Stomach (tissue), 9 donors: ENCODE results near the gene PIGR. TPM values are rescaled to one million over a fixed set of nuclear protein-coding genes. Genes with fewer than 3 reads are reported as not detected.
A peak's percentile ranks its signal among the peaks of the same experiment; 100 is the strongest.

Source experiments
- DNase-seq, 2 donors: peaks; one replicate each; pipeline versions ENCODE4 v3.0.0 to v3.0.0-alpha.2; 2013 to 2019
- H3K27ac ChIP-seq, 5 donors: fragments of 200-600 bp in 4 of 5; sonication (generic) in 4 of 5; one replicate each; pipeline ENCODE4 v1.5.1; 2013 to 2019; ENCODE audit warnings: mild to moderate bottlenecking in 1 of 5, moderate library complexity in 1 of 5
- H3K27me3 ChIP-seq, 3 donors: fragments of 200-600 bp; sonication (generic); one replicate each; pipeline ENCODE4 v1.5.1; 2017 to 2019; ENCODE audit warnings: mixed run types in 1 of 3
- H3K36me3 ChIP-seq, 4 donors: fragments of 200-600 bp; sonication (generic); 1 replicate in 3 of 4; 2 replicates in 1 of 4; pipeline ENCODE4 v1.5.1; 2016 to 2019
- H3K4me1 ChIP-seq, 4 donors: fragments of 200-600 bp; sonication (generic); one replicate each; pipeline ENCODE4 v1.5.1; 2016 to 2019
- H3K4me3 ChIP-seq, 4 donors: fragments of 200-600 bp; sonication (generic) in 3 of 4; one replicate each; pipeline ENCODE4 v1.5.1; 2016 to 2019; ENCODE audit warnings: mild to moderate bottlenecking in 1 of 4
- H3K9me3 ChIP-seq, 4 donors: fragments of 200-600 bp; sonication (generic); one replicate each; pipeline ENCODE4 v1.5.1; 2016 to 2019
- CTCF ChIP-seq, 7 experiments: fragments of 450-650 bp in 4 of 7; fragments of 200-600 bp in 3 of 7; sonication (generic) in 3 of 7; IDR thresholded peaks; one replicate each; pipeline ENCODE4 v1.5.1; 2016 to 2019; ENCODE audit warnings: antibody characterized with exemption in 7 of 7, control low read depth in 2 of 7, mild to moderate bottlenecking in 1 of 7
- EP300 ChIP-seq: sonication (generic); formaldehyde crosslinking; IDR thresholded peaks from one replicate; pipeline ENCODE4 v1.6.1; 2017; ENCODE audit warnings: antibody characterized with exemption
- POLR2A ChIP-seq, 4 donors: fragments of 450-650 bp; IDR thresholded peaks; one replicate each; pipeline ENCODE4 v1.6.1; 2016; ENCODE audit warnings: antibody characterized with exemption in 4 of 4, control low read depth in 2 of 4, mild to moderate bottlenecking in 1 of 4, moderate library complexity in 1 of 4
- POLR2AphosphoS5 ChIP-seq, 3 donors: sonication (generic); formaldehyde crosslinking; IDR thresholded peaks; one replicate each; pipeline ENCODE4 v1.6.1; 2016; ENCODE audit warnings: antibody characterized with exemption in 3 of 3
- WGBS, 5 donors: extraction: QIAGEN DNeasy Blood & Tissue Kit in 3 of 5; methylation state at CpG; one replicate each; pipeline versions ENCODE4 v1.1.5 to v1.1.7; 2013 to 2018; 5-methylcytosine and 5-hydroxymethylcytosine counted together
- intact Hi-C: fragments of 100-400 bp; cut with DNase I; formaldehyde crosslinking; loops from one replicate; pipeline ENCODE4 v1.15.1; 2023; ENCODE audit warnings: low total_unique reads
- polyA plus RNA-seq, 3 donors: library from polyadenylated mRNA; stranded (reverse); fragments of 200-250 nt; gene quantifications; one replicate each; pipeline ENCODE4 v1.2.3, GENCODE V29; 2013
- total RNA-seq, 5 donors: library from RNA; depleted of rRNA; stranded (reverse); fragments of >200 nt; gene quantifications; one replicate each; pipeline versions ENCODE4 v1.1.0 to v1.2.3, GENCODE V29; 2014 to 2016
- donor health status: healthy with polysubstance abuse.
- donor health status: Bipolar disorder and iron deficiency.
- donor health status: healthy.

Gene PIGR
- total and polyA plus RNA-seq, 8 donors, result 6.3 to 3,112 (median 163) TPM

GRCh38 chr1:206955476-206956451, 9.5 kb upstream of the PIGR start:
- peak; percentile 63 to 66 for DNase-seq
- H3K27ac ChIP-seq, result peak overlapping the region in 4 of 5 donors; percentile 23 to 87 (median 70)
- TF ChIP-seq POLR2AphosphoS5 (IDR thresholded peaks at IDR 0.05), result peak in 2 of 3 donors; percentile 24 to 35
- TF ChIP-seq POLR2A (IDR thresholded peaks at IDR 0.05), result no peak
- H3K4me1 ChIP-seq, result peaks cover 36 to 52% (median 45%) of the 10 kb centered on the region in 4 donors
- intact Hi-C loops, result no loop called here
- no peaks in the 10 kb centered on the region for H3K36me3 ChIP-seq
- 27 to 37% (median 31%) methylated on average over 10 to 11 of the region's 11 CpGs for whole genome bisulfite sequencing, 5 donors
- H3K27me3 ChIP-seq, result no peaks in the 10 kb centered on the region
- H3K4me3 ChIP-seq, result no peak overlapping the region
- H3K9me3 ChIP-seq, result no peaks in the 10 kb centered on the region

- Histone ChIP-seq H3K9me3 (no peaks in the 10 kb centered on the region), H3K27me3 (no peaks in the 10 kb centered on the region), H3K4me1 (peaks cover 36 to 53% (median 47%) of the 10 kb centered on the region in 4 donors), H3K36me3 (no peaks in the 10 kb centered on the region), H3K27ac (peak overlapping the region; percentile 31 to 87 (median 62)), H3K4me3 (no peak overlapping the region)
- TF ChIP-seq EP300 (no peak), CTCF (IDR thresholded peaks at IDR 0.05) (no peak), POLR2A (IDR thresholded peaks at IDR 0.05) (no peak), POLR2AphosphoS5 (IDR thresholded peaks at IDR 0.05) (no peak)
- WGBS, 5 donors, result 39 to 54% (median 51%) methylated on average over 10 of the region's 10 CpGs
- no peak for DNase-seq
- intact Hi-C loops, result no loop called here
These were observed 8.4 kb upstream of the PIGR start for GRCh38 chr1:206954459-206955342.

DNA sequence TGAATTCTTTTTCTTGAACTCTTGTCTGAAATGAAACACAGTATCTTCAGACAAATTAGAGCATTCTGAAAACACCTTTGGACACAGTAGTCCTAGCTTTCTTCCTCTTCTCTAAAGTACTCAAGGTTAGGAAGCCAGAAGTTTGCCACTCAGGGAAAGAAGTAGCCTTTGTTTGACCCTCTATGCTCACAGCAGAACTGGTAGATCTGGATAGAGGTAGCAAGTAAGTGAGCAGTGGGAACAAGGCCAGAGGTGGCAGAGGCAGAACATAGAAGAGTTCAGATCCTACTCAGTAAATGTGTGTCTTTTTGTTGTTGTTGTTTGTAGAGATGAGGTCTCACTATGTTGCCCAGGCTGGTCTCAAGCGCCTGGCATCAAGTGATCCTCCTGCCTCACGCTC, 7.4 kb upstream of the PIGR start:
- peak; percentile 66 to 75 for DNase-seq
- 51 to 81% (median 75%) methylated on average over 1 to 2 of the region's 2 CpGs for WGBS, 5 donors
- Histone ChIP-seq H3K4me3 (no peak overlapping the region), H3K27ac (peak overlapping the region; percentile 55 to 87 (median 62)), H3K36me3 (no peaks in the 10 kb centered on the region), H3K4me1 (peaks cover 36 to 53% (median 47%) of the 10 kb centered on the region in 4 donors), H3K9me3 (no peaks in the 10 kb centered on the region), H3K27me3 (no peaks in the 10 kb centered on the region)
- intact Hi-C loops, result no loop called here
- TF ChIP-seq EP300 (no peak), POLR2AphosphoS5 (IDR thresholded peaks at IDR 0.05) (no peak), POLR2A (IDR thresholded peaks at IDR 0.05) (no peak), CTCF (IDR thresholded peaks at IDR 0.05) (no peak)

DNA sequence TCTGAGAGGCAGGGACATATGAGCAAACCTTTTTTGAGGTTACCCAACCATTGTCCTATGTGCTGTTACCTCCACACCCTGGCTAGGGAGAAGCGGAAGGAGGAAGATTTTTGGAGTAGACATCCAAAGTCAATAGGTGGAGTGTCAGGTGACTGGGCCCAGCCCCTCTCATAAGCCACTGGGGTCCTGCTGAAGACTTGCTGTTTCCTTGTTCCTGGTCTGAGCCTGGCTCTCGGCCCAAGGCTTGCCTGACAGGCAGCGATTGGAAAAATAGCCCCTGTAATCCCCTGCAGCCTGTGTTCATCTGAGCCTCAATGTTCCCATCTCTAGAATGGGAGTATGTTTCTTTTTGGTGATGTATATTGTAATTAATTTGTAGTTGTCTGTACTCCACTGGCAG, 6.9 kb upstream of the PIGR start:
- intact Hi-C loops, result no loop called here
- H3K9me3 ChIP-seq, result no peaks in the 10 kb centered on the region
- WGBS, 5 donors, result 35 to 61% (median 46%) methylated on average over 2 to 3 of the region's 3 CpGs
- no peaks in the 10 kb centered on the region for H3K27me3 ChIP-seq
- DNase-seq, result peak; percentile 54 to 77
- H3K27ac ChIP-seq, result peak overlapping the region; percentile 21 to 87 (median 62)
- H3K4me3 ChIP-seq, result no peak overlapping the region
- TF ChIP-seq POLR2AphosphoS5 (IDR thresholded peaks at IDR 0.05) (peak in 2 of 3 donors; percentile 70 to 87), CTCF (IDR thresholded peaks at IDR 0.05) (no peak)
- H3K36me3 ChIP-seq, result no peaks in the 10 kb centered on the region
- peaks cover 36 to 53% (median 47%) of the 10 kb centered on the region in 4 donors for H3K4me1 ChIP-seq
